ENCODE measurements around the gene NGF.

The NGF gene

DNA sequence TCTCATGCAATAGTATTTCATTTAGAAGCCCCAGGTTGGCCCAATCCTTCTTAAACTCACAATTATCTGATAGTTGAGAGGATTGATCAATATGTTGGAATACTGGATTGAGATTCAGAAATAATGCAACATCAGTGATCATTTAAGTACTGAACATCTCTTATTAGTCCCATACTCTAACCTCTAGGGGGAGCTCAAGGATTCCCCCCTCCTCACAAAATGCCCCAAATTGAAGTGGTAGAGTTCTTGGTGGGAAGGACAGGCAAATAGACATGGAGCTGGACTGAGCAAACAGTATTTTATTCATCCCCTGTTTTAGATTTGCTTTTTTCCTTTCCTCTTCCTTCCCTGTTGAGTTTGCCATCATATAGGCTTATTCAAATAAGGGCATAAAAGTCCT lies 62.8 kb downstream of the NGF start:
- peak; percentile 35 for DNase-seq

DNA sequence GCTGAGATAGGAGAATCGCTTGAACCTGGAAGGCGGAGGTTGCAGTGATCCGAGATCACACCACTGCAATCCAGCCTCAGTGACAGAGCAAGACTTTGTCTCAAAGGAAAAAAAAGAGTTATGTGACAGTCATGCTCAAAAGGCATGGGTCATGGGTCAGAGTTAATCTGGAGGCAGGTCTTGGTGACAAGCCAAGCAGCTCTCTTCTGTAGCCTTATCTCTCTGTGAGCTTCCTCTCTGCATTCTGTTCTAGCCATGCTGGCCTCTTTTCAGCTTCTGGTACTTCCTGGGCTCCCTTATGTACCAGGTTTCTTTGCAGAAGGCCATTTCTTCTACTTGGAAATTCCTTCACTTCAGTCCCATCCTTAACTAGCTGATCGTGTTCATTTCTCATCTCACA lies 63.6 kb downstream of the NGF start:
- DNase-seq: no peak

DNA sequence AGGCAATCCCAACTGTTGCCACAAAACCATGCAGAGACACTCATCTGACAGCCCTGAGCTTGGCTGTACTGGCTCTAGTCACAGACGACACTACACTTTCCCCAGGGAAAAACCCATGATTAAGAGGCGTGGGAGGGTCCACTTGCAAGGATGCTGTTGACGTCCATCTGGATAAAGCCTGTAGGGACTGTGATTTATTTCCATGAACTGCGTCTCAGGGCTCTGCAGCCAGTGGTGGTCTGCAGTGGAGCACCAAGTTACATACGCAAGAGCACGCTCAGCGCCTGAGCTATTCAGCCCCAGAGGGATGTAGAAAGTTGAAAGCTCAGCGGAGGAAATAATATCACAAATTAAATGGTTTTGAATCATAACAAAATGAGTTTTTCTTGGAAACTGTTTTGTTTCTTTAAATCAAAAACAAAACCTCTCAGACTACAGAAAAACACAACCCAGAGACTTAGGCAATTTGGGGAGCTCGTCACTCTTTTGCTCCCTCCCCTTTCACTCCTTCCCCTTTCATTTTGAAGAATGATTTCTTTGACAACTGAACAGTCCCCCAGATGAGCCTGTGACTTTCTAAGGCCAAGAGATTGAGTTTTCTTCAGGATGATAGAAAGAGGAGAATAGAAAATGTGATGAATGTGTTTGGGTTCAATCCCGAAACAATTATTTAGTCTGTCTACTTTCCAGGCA lies 71.2 kb downstream of the NGF start:
- no peak for DNase-seq

DNA sequence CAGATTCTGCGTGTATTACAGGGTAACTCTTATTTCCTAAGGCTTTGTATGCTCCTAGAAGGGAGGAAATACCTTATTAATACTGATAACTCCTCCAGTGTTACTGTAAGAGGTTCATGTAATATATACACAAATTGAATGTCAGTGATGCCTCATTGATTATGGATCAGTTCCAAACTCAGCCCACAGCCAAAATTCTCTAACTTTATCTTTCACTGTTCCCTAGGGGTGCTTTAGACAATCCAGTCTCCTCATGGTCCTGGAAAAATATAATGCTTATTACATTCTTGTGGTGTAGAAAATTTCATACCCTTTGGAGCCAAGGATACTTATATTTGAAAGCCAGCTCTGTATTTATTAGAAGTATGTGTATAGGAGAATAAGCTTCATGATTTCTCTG lies 73.0 kb downstream of the NGF start:
- DNase-seq: no peak

DNA sequence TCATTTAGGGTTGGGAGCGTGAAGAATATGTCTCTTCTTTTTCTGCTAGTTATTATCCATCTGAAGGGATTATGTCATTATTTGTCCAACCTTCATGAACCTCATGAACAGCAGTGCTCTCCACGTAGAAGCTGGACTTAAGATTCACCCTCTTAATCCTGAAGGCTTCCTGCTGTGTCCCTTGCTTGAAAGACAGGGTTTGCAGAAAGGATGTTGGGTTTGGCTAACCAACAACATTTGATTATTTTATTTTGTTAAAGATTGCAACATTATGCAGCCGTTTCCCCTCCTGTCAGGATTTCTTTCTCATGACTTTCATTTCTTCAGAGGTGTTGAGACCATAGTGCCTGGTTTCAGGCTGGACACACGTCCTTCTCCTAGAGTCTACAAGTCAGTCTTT lies 75.2 kb downstream of the NGF start:
- no peak for DNase-seq

DNA sequence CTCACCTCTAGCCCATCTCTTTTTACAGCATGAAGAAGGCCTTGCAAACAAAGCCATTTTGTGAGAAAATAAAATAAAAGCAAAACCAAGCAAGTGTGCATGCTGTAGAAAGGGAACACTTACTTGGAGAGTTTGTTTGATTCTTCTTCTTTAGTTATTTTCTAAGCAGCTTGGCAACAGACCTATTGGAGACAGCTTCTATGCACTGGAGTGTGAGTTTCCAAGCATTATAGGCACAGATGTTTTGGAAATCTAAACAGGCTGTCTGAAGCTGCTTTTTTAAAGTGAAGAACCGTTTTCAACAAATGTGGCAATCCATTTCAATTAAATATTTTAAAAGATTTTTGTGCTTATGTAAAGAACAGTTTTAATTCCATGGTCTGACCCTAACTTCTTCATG lies 76.6 kb downstream of the NGF start:
- DNase-seq: no peak

DNA sequence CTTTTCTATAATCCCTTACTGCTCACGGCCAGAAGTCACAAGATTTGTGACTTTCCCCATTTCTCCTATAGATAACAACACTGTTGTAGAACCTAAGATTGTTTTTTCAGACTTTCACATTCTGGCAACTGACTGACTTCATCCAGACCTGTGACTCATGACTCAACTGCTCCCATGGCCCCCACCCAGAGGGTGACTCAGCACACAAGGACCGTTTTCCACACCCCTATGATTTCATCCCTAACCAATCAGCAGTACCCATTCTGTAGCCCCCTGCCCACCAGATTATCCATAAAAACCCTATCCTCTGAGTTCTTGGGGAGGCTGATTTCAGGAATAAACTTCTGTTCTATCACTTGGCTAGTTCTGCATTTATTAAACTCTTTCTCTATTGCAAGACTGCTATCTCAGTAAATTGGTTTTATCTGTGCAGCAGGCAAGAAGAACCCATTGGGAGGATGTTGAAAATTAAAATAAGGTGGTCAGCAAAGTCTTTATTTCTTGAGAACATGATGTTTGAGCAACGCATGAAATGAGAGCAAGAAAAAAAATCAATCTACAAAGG lies 79.7 kb downstream of the NGF start:
- DNase-seq: no peak

DNA sequence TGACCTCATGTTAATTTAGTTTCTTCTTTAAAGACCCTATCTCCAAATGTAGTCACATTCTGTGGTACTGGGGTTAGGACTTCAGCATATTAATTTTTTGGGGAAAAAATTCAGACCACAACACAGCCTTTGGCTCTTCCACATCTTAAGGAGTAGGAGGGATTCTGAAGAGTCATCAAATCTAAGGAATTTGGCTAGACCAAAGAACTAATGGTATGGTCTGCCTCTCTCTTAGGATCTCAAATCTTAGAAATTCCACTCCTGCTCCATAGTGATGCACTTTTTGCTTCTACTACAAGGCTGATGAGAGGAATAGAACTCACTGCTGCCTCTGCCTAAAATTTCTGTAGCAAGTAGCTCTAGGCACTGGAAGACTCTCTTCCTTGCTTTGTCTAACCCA lies 80.5 kb downstream of the NGF start:
- no peak for DNase-seq

DNA sequence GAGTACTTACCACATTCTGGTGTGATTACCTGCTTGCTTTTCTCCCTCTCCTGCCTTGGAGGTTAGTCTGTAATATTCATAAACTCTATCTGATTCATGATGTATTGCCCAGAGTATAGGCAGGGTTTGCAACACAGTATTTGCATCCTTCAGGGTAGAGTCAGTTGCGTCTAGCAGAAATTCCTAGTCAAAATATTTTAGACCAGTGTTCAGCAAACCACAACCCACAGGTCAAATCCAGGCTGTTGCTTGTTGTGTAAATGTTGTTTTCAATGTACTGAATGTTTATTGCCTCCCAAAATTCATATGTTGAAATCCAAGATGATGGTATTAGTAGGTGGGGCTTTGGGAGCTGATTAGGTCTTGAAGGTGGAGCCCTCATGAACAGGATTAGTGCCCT lies 82.9 kb downstream of the NGF start:
- no peak for DNase-seq

DNA sequence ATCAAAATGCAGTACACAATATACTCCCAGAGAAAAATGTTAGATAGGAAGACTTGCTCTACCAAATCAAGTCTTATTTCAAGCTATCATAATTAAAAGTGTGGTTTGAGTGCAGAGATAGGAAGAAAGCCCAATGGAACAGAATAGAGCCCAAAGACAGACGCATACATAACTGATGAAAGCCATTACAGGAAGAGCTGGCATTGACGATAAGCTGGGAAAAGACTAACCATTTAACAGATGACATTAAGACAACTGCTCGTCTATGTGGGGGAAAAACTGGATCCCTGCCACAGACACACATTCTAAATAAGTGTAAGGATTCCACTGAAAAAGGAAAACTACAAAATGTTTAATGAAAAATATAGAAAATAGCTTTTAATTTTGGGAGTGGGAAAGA lies 85.5 kb downstream of the NGF start:
- peak; percentile 6 for DNase-seq

DNA sequence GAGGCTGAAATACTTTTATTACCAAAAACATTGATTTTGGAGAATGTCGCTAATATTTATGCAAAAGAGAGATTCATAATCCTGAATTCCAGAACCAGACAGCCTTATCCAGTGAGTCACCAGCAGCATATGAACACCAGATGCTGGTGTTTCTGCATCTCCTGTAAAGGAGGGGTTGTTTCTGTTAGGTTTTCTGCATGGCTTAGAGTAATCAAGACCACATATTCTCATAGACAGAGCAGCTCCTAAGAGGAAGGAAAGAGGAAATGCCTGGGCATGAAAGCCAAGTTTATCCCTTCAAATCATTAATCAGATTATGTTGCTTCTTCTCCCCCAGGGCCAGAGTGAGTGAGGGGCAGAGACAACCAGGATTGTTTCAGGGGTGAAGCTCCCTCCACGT lies 86.2 kb downstream of the NGF start:
- DNase-seq: no peak

DNA sequence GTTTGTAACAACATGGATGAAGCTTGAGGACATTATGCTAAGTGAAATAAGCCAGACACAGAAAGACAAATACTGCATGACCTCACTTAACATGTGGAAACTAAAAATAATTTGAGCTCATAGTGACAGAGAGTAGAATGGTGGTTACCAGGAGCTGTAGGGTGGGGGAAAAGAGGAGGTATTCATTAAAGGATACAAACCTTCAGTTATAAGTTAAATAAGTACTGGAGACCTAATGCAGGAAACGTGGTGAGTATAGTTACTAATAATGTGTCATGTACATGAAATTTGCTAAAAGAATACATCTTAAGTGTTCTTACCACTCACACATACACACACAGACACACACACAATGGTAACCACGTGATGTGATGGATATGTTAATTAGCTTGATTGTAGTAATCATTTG lies 86.7 kb downstream of the NGF start:
- no peak for DNase-seq

DNA sequence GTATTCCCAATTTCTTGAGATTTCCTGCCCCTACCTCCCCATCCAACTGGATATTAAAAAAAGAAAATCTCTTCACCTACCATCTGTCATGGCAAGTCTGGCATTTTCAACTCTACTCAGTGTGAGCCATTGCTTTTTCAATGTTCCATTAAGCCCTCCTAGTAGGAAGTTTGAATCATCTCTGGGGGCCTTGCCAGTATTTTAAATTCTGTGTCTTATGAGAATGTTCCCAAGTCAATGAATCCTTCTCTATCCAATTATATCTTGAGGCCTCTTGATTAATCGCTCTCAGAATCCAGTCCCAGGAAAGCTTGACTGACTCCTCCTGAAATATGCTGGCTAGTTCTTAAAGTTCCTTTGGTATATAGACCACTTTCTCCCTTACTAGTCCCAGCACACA lies 91.5 kb downstream of the NGF start:
- no peak for DNase-seq

DNA sequence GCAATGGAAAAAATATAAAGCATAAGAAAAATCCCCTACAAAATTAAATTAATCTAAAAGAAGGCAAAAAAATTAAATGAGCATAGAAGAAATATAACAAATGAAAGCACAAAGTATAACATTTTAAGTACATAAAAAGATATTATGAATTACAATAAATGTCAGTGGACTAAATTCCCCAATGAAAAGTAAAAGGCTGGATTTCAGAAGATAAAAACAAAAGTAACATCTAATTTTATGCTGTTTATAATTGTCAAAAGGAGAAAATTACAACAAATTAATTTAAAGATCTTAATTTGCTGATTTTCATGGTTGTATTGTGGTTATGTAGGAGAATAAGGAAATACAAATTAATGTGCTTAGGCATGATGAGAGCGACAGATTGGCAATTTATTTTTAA lies 92.8 kb downstream of the NGF start:
- no peak for DNase-seq

DNA sequence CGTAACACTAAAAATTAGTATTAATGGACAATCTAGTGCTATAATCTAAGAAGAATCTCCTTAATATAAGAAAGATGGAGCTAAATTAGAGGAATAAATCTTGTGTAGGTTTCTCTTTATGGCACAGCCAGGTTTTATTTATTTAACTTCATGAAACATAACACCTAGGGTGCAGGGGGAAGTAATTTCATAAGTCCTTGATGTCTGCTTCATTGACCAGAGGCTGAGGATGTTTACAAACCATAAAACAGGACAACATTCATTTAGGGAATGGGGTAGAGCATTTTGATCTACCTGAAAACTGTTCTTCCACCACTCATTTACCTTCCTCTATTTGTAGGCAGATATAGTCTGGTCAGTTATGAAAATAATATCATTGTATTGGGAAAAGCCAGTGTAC lies 95.5 kb downstream of the NGF start:
- no peak for DNase-seq

DNA sequence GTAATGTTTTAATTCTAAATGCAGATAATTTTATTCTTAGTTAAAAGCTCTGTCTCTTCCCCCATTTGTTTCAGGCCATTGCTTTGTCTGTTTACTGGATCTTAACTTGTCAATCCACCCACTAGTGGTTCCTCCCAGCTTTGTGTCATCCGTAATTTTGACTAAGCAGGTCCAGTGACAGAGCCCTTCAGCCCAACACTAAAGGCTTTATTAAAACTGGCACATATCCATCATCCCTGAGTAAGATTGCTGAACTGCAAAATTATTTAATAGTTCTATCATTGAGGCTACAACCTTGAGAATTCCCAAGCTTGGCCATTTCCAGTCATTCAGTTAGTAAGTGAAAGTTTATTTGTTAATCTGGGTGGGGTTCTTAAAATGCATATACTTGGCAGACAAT lies 96.7 kb downstream of the NGF start:
- DNase-seq: no peak

DNA sequence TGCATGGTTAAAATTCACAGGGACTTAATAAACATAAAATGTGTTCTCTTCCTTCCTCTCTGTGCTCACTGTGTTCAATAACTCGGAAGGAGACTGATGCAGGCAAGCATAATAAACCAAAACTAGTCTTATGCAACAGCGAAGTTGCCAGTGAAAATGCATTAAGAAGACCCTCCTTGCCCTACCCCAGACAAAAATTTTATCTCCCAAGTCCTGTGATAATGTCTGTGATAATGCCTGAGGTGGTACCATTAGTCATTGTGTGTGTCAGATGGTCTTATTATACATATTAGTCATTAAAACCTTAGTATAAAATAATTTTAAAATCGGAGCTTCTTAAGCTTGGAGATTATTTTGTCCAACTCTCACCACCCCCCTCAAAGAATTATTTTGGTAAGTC lies 97.8 kb downstream of the NGF start:
- DNase-seq: no peak

DNA sequence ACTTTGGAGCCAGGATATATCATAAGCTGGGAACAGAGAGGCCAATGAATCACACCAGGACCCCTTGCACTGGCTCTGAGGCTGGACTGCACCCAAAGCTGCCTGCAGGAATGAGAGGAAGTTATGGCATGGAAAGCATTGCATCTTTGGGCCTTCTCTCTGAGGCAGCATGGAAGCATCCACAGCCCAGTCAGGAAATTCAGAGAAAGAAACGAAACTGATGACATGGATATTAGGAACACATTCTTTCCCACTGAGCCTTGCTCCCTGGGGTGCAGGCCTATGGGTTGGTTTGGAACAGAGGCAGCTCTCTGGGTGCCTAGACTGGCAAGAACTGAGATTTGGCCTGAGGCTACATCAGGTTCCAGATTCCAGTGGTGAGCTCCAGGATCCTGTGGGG lies 98.6 kb downstream of the NGF start:
- no peak for DNase-seq

DNA sequence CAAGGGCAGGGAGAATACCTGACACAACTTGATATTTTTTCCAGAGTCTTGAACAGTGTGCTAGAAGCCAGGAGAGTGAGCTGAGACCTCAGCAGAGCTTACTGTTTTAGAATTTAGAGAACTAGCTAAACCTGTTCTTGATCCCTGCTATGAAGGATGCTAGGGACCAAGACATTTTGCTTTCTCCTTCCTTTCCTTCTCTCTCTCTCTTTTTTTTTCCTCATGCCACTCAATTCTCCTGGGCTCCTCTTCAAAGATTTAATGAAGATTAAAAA lies 99.0 kb downstream of the NGF start:
- DNase-seq: no peak

DNA sequence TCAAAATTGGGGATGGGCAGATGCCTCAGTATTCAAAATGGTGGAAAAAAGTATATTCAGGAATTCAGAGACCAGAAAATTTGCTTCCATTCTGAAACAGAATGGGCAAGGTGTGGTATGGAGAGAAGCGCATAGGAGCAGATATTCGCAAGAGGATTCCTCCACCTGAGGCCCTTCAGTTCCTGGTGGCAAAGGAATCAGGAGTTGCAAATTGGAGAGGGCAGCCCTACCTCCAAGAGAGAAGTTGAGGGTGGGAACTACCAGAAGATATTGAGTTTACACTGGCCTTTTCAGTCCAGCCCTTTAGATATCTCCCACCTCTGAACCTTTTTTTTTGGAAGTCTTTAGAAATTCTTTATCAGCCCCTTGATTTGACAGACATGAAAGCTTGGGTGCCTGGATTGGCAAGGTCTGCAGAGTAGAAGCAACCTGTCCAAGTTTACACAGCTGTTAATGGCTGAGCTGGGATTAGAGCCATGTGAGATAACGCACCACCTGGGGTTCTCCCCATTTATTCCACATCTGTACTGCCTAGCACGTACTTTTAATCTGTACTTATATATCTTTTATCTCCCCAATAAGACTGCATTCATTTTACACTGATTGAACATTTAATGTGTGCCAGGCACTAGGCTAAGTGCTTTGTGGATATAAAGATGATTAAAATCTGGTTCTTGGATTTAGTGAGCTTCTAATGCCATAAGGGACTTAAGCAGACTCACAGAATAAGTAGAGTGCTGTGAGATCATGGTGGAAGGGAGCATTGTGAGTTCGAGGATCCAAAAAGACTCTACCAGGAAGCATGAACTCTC lies 99.5 kb downstream of the NGF start:
- DNase-seq: no peak

DNA sequence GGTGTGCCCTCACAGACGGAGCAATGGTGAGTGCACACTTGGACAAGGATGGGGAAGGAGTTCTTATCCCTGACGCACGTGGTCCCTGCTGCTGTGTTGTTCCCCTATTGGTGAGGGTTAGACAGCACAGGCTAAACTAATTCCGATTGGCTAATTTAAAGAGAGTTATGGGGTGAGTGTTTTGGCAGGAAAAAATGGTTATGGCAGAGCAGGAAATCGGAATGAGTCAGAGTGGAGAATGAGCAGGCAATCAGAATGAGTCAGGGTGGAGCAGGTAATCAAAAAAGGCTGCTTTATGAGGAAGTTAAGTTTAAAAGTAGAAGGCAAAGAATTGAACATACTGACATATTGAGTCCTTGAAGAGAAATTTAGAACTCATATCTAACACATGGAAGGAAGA lies 100.5 kb downstream of the NGF start:
- DNase-seq: no peak

DNA sequence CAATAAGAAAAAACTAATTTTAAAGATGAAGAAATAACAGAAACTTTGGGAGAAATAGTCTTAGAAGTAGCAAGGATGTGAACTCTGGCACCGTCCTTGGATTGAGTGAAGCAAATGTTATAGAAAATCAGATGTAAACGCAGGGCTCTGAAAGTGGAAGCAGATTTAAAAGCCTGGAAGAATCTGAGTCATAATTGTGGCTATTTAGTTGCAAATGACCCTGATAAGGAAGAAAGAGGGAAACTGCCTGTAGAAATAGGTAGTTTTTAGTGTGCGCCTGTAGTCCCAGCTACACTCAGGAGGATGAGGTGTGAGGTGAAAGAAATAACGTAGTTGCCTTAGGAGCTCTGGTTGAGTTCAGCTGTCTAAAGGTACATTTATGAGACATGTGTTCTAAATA lies 101.0 kb downstream of the NGF start:
- no peak for DNase-seq
